HEK293 (cell line): ENCODE results near the gene ASPSCR1.

ENCODE experiments used
- CTCF ChIA-PET: fragments of 350-600 bp; formaldehyde crosslinking; extraction: SDS; loops from one replicate; lab custom pipeline; 2021; ENCODE audit warnings: antibody characterized with exemption; lab: Yijun Ruan, JAX
- POLR2A ChIA-PET: fragments of 300-600 bp; formaldehyde crosslinking; extraction: SDS; loops from one replicate; lab custom pipeline; 2020; ENCODE audit warnings: antibody characterized with exemption, inconsistent platforms; lab: Yijun Ruan, JAX
- H3K27ac ChIP-seq: fragments of 200-500 bp; sonication (Bioruptor generic); 2 replicates; pipeline ENCODE4 v1.5.1; 2014; ENCODE audit warnings: low read depth, low read length, control low read depth, inconsistent platforms; ENCODE audit errors: extremely low read depth
- H3K36me3 ChIP-seq, 2 experiments: fragments of 200-500 bp in 1 of 2; sonication (Bioruptor generic) in 1 of 2; 1 replicate in 1 of 2; 2 replicates in 1 of 2; pipeline ENCODE4 v1.5.1; 2014 to 2017; ENCODE audit warnings: inconsistent platforms in 2 of 2, low read length in 2 of 2; ENCODE audit not compliant: control insufficient read depth in 2 of 2, insufficient read depth in 1 of 2
- H3K4me1 ChIP-seq: fragments of 200-500 bp; sonication (Bioruptor generic); 2 replicates; pipeline ENCODE4 v1.5.1; 2014; ENCODE audit warnings: mild to moderate bottlenecking, low read length, inconsistent platforms; ENCODE audit not compliant: control insufficient read depth, insufficient read depth
- H3K4me3 ChIP-seq: 2 replicates; pipeline ENCODE4 v1.5.1; 2011; ENCODE audit warnings: low read depth, mild to moderate bottlenecking, control low read depth, low read length, moderate library complexity
- H3K9me3 ChIP-seq: fragments of 200-500 bp; sonication (Bioruptor generic); 2 replicates; pipeline ENCODE4 v1.5.1; 2014; ENCODE audit warnings: low read depth, low read length, inconsistent platforms; ENCODE audit not compliant: control insufficient read depth, insufficient read depth
- KLF1 ChIP-seq: fragments of 450-650 bp; formaldehyde crosslinking; IDR thresholded peaks from 2 replicates; pipeline ENCODE4 v1.5.1; 2016; ENCODE audit warnings: missing biosample characterization, missing genetic modification characterization
- TRIM28 ChIP-seq: IDR thresholded peaks from 2 replicates; pipeline ENCODE4 v1.6.1; 2011; ENCODE audit warnings: low read length, control low read depth, borderline replicate concordance
- ZBTB17 ChIP-seq: fragments of 450-650 bp; formaldehyde crosslinking; IDR thresholded peaks from 2 replicates; pipeline ENCODE4 v1.5.1; 2016; ENCODE audit warnings: missing biosample characterization, missing genetic modification characterization
- ZNF10 ChIP-seq: fragments of 450-650 bp; formaldehyde crosslinking; IDR thresholded peaks from 2 replicates; pipeline ENCODE4 v1.5.1; 2017; ENCODE audit warnings: missing biosample characterization, missing genetic modification characterization
- ZNF239 ChIP-seq: fragments of 450-650 bp; formaldehyde crosslinking; IDR thresholded peaks from 2 replicates; pipeline ENCODE4 v1.5.1; 2016; ENCODE audit warnings: missing biosample characterization, missing genetic modification characterization
- ZNF248 ChIP-seq: fragments of 450-650 bp; formaldehyde crosslinking; IDR thresholded peaks from 2 replicates; pipeline ENCODE4 v1.5.1; 2017; ENCODE audit warnings: missing biosample characterization, missing genetic modification characterization
- ZNF449 ChIP-seq: fragments of 450-650 bp; formaldehyde crosslinking; IDR thresholded peaks from 2 replicates; pipeline ENCODE4 v1.5.1; 2017; ENCODE audit warnings: missing biosample characterization, mild to moderate bottlenecking, missing genetic modification characterization, moderate library complexity
- ZNF510 ChIP-seq: fragments of 450-650 bp; formaldehyde crosslinking; IDR thresholded peaks from 2 replicates; pipeline ENCODE4 v1.5.1; 2018; ENCODE audit warnings: mild to moderate bottlenecking, missing genetic modification characterization, missing biosample characterization; ENCODE audit not compliant: insufficient replicate concordance
- ZNF555 ChIP-seq: fragments of 450-650 bp; formaldehyde crosslinking; conservative IDR thresholded peaks from 2 replicates; pipeline ENCODE4 v1.5.1; 2017; ENCODE audit warnings: missing biosample characterization, mild to moderate bottlenecking, missing genetic modification characterization, inconsistent platforms
- ZNF558 ChIP-seq: fragments of 450-650 bp; formaldehyde crosslinking; IDR thresholded peaks from 2 replicates; pipeline ENCODE4 v1.5.1; 2016; ENCODE audit warnings: missing biosample characterization, missing genetic modification characterization
- ZNF76 ChIP-seq: fragments of 450-650 bp; formaldehyde crosslinking; IDR thresholded peaks from 2 replicates; pipeline ENCODE4; 2016; ENCODE audit warnings: low read depth, missing biosample characterization, missing genetic modification characterization, borderline replicate concordance
- ZNF768 ChIP-seq: fragments of 450-650 bp; formaldehyde crosslinking; IDR thresholded peaks from 2 replicates; pipeline ENCODE4 v1.5.1; 2018; ENCODE audit warnings: missing biosample characterization, mild to moderate bottlenecking, missing genetic modification characterization
- ZNF791 ChIP-seq: fragments of 450-650 bp; formaldehyde crosslinking; IDR thresholded peaks from 2 replicates; pipeline ENCODE4 v1.5.1; 2016; ENCODE audit warnings: missing biosample characterization, missing genetic modification characterization
- ZNF837 ChIP-seq: fragments of 450-650 bp; formaldehyde crosslinking; IDR thresholded peaks from 2 replicates; pipeline ENCODE4 v1.5.1; 2016; ENCODE audit warnings: missing biosample characterization, missing genetic modification characterization
- ZXDB ChIP-seq: fragments of 450-650 bp; formaldehyde crosslinking; IDR thresholded peaks from 2 replicates; pipeline ENCODE4 v1.5.1; 2016; ENCODE audit warnings: missing biosample characterization, missing genetic modification characterization
- TF ChIP-seq, protein P1 (sequence below): fragments of 450-650 bp; formaldehyde crosslinking; IDR thresholded peaks from 2 replicates; pipeline ENCODE4 v1.5.1; 2016; ENCODE audit warnings: missing biosample characterization, missing genetic modification characterization
- TF ChIP-seq, protein P2 (sequence below): fragments of 450-650 bp; formaldehyde crosslinking; conservative IDR thresholded peaks from 2 replicates; pipeline ENCODE4 v1.5.1; 2016; ENCODE audit warnings: low read depth, missing biosample characterization, missing genetic modification characterization
- TF ChIP-seq, protein P3 (sequence below): fragments of 450-650 bp; formaldehyde crosslinking; IDR thresholded peaks from 2 replicates; pipeline ENCODE4 v1.5.1; 2016; ENCODE audit warnings: missing biosample characterization, missing genetic modification characterization

Gene ASPSCR1

DNA sequence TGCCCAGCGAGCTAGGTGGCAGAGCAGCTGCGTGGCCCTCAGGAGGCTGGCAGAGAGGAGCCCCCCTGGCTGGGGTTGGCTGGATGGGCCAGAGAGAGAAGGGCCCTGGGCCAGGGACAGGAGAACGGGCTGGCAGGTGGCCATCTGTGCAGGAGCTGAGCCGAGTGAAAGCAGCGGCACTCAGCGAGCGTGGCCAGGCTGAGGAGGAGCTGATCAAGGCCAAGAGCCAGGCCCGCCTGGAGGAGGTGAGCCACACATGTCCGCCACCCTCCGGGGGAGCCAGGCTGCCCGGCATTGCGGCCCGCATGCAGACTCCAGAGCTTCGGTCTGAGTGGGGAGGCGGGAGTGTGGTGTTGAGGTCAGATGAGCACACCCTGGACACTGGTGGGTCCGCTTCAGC is 52.0 kb downstream of the ASPSCR1 start:
- H3K4me3 ChIP-seq, result no peak overlapping the region
- POLR2A ChIA-PET, result interaction anchor here (0.5 to 6.0 kb wide), 9 partner anchors 8 to 163 kb away, joined by 3 to 56 read pairs (median 13); partner anchors contain the start of genes CENPX, DCXR, GPS1 and LRRC45

GRCh38 chr17:82029990-82030469 is 52.6 kb downstream of the ASPSCR1 start:
- Histone ChIP-seq H3K4me3 (no peak overlapping the region), H3K27ac (peak overlapping the region; percentile 93), H3K9me3 (no peaks in the 10 kb centered on the region), H3K4me1 (no peaks in the 10 kb centered on the region), H3K36me3 (peaks cover 0 to 68% of the 10 kb centered on the region in 2 experiments; a peak in 2 of 3 replicates)
- ChIA-PET CTCF (interaction anchor here (0.6 to 3.6 kb wide), 32 partner anchors 8 to 321 kb away, joined by 3 to 35 read pairs (median 4); partner anchors contain the start of genes CENPX, DCXR, LRRC45 and MAFG), POLR2A (interaction anchor here (0.5 to 6.0 kb wide), 17 partner anchors 8 to 317 kb away, joined by 3 to 56 read pairs (median 6); partner anchors contain the start of genes CENPX, DCXR, GPS1 and LRRC45)
- TF ChIP-seq KLF1 (tag by site-specific recombination) (no peak), ZNF10 (0 out of 2 replicates have a peak, but pooled peaks have one; percentile 9), ZNF76 (tag by site-specific recombination) (peak; percentile 36; the same call in 1 of the 2 replicates)

More for the DNA sequence above, 52.0 kb downstream of the ASPSCR1 start:
- CTCF ChIA-PET, result interaction anchor here (0.6 to 3.6 kb wide), 17 partner anchors 9 to 345 kb away, joined by 3 to 35 read pairs (median 5); partner anchors contain the start of genes CENPX, DCXR and LRRC45
- TF ChIP-seq ZNF558, result no peak
- TF ChIP-seq ZNF248 (tag by site-specific recombination), result no peak
- no peak for TF ChIP-seq ZBTB17 (tag by site-specific recombination)
- no peak for TF ChIP-seq ZXDB (tag by site-specific recombination)
- no peak for TF ChIP-seq ZNF555 (tag by site-specific recombination)
- no peak for TF ChIP-seq ZNF791 (tag by site-specific recombination)
- no peak for TF ChIP-seq KLF1 (tag by site-specific recombination)
- TF ChIP-seq ZNF449 (tag by site-specific recombination), result no peak
- no peak for TF ChIP-seq TRIM28
- TF ChIP-seq ZNF510 (tag by site-specific recombination), result no peak
- Histone ChIP-seq H3K36me3 (peaks cover 0 to 69% of the 10 kb centered on the region in 2 experiments; a peak in 2 of 3 replicates), H3K9me3 (no peaks in the 10 kb centered on the region), H3K27ac (peak overlapping the region; percentile 93; the same call in 1 of the 2 replicates), H3K4me1 (peaks cover 3% of the 10 kb centered on the region)

- CTCF ChIA-PET, result interaction anchor here (0.5 to 3.6 kb wide), 37 partner anchors 7 to 904 kb away, joined by 3 to 35 read pairs (median 3); partner anchors contain the start of genes CENPX, DCXR, LRRC45 and MAFG
- peak overlapping the region; percentile 93 for H3K27ac ChIP-seq
- TF ChIP-seq, protein P1, sequence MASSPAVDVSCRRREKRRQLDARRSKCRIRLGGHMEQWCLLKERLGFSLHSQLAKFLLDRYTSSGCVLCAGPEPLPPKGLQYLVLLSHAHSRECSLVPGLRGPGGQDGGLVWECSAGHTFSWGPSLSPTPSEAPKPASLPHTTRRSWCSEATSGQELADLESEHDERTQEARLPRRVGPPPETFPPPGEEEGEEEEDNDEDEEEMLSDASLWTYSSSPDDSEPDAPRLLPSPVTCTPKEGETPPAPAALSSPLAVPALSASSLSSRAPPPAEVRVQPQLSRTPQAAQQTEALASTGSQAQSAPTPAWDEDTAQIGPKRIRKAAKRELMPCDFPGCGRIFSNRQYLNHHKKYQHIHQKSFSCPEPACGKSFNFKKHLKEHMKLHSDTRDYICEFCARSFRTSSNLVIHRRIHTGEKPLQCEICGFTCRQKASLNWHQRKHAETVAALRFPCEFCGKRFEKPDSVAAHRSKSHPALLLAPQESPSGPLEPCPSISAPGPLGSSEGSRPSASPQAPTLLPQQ (tag by site-specific recombination), result no peak
- TF ChIP-seq ZNF768 (no peak), ZNF837 (tag by site-specific recombination) (no peak), ZNF449 (tag by site-specific recombination) (peak; percentile 41; the same call in 1 of the 2 replicates), ZNF239 (no peak)
- TF ChIP-seq, protein P2, sequence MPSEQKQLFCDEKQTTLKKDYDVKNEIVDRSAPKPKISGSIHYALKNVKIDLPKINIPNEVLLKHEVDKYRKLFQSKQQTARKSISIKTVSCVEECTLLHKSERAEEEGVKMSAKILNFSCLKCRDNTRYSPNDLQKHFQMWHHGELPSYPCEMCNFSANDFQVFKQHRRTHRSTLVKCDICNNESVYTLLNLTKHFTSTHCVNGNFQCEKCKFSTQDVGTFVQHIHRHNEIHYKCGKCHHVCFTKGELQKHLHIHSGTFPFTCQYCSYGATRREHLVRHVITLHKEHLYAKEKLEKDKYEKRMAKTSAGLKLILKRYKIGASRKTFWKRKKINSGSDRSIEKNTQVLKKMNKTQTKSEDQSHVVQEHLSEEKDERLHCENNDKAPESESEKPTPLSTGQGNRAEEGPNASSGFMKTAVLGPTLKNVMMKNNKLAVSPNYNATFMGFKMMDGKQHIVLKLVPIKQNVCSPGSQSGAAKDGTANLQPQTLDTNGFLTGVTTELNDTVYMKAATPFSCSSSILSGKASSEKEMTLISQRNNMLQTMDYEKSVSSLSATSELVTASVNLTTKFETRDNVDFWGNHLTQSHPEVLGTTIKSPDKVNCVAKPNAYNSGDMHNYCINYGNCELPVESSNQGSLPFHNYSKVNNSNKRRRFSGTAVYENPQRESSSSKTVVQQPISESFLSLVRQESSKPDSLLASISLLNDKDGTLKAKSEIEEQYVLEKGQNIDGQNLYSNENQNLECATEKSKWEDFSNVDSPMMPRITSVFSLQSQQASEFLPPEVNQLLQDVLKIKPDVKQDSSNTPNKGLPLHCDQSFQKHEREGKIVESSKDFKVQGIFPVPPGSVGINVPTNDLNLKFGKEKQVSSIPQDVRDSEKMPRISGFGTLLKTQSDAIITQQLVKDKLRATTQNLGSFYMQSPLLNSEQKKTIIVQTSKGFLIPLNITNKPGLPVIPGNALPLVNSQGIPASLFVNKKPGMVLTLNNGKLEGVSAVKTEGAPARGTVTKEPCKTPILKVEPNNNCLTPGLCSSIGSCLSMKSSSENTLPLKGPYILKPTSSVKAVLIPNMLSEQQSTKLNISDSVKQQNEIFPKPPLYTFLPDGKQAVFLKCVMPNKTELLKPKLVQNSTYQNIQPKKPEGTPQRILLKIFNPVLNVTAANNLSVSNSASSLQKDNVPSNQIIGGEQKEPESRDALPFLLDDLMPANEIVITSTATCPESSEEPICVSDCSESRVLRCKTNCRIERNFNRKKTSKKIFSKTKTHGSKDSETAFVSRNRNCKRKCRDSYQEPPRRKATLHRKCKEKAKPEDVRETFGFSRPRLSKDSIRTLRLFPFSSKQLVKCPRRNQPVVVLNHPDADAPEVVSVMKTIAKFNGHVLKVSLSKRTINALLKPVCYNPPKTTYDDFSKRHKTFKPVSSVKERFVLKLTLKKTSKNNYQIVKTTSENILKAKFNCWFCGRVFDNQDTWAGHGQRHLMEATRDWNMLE (tag by site-specific recombination), result no peak
- TF ChIP-seq, protein P3, sequence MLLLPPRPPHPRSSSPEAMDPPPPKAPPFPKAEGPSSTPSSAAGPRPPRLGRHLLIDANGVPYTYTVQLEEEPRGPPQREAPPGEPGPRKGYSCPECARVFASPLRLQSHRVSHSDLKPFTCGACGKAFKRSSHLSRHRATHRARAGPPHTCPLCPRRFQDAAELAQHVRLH (tag by site-specific recombination), result no peak
These were observed 53.3 kb downstream of the ASPSCR1 start for GRCh38 chr17:82030470-82031302.

More at GRCh38 chr17:82030470-82031302, 53.3 kb downstream of the ASPSCR1 start:
- Histone ChIP-seq H3K9me3 (no peaks in the 10 kb centered on the region), H3K4me3 (peak overlapping the region; percentile 38), H3K4me1 (peaks cover 2% of the 10 kb centered on the region; the same call in 1 of the 2 replicates), H3K36me3 (peaks cover 0 to 68% of the 10 kb centered on the region in 2 experiments; a peak in 2 of 3 replicates)
- POLR2A ChIA-PET, result interaction anchor here (0.8 to 6.0 kb wide), 17 partner anchors 9 to 318 kb away, joined by 3 to 56 read pairs (median 5); partner anchors contain the start of genes CENPX, GPS1, LRRC45 and RFNG
